Thyroid gland (tissue), 4 donors: ENCODE data around the gene DENND1A. TPM values are rescaled to one million over a fixed set of nuclear protein-coding genes. Genes with fewer than 3 reads are reported as not detected.

Experiments
- DNase-seq, 2 donors: peaks; one replicate each; pipeline ENCODE4 v3.0.0-alpha.2; 2019
- H3K27ac ChIP-seq, 3 donors: fragments of 200-600 bp; sonication (generic); 1 replicate in 2 of 3; 2 replicates in 1 of 3; pipeline ENCODE4 v1.5.1; 2016 to 2019; ENCODE audit warnings: mild to moderate bottlenecking in 1 of 3, moderate library complexity in 1 of 3
- H3K27me3 ChIP-seq: fragments of 200-600 bp; sonication (generic); one replicate; pipeline ENCODE4 v1.5.1; 2019
- H3K36me3 ChIP-seq, 2 donors: fragments of 200-600 bp; sonication (generic); one replicate each; pipeline ENCODE4 v1.5.1; 2016 to 2019
- H3K4me1 ChIP-seq, 2 donors: fragments of 200-600 bp; sonication (generic); one replicate each; pipeline ENCODE4 v1.5.1; 2017 to 2019
- H3K4me3 ChIP-seq, 3 donors: fragments of 200-600 bp; sonication (generic); replicated peaks in 1 of 3; 1 replicate in 2 of 3; 2 replicates in 1 of 3; pipeline ENCODE4 v1.5.1; 2016; ENCODE audit warnings: mild to moderate bottlenecking in 1 of 3
- H3K9me3 ChIP-seq: fragments of 200-600 bp; sonication (generic); one replicate; pipeline ENCODE4 v1.5.1; 2017
- CTCF ChIP-seq, 6 experiments: fragments of 200-600 bp in 3 of 6; fragments of 450-650 bp in 3 of 6; sonication (generic) in 3 of 6; IDR thresholded peaks; one replicate each; pipeline ENCODE4 v1.5.1; 2016 to 2019; ENCODE audit warnings: antibody characterized with exemption in 6 of 6, mild to moderate bottlenecking in 2 of 6, inconsistent platforms in 1 of 6, moderate library complexity in 1 of 6
- POLR2A ChIP-seq, 2 donors: fragments of 450-650 bp; IDR thresholded peaks; one replicate each; pipeline ENCODE4 v1.6.1; 2017; ENCODE audit warnings: antibody characterized with exemption in 2 of 2, mild to moderate bottlenecking in 2 of 2, moderate library complexity in 1 of 2
- WGBS, 2 donors: methylation state at CpG; one replicate each; pipeline ENCODE4 v1.1.5; 2017; 5-methylcytosine and 5-hydroxymethylcytosine counted together
- intact Hi-C: fragments of 100-400 bp; cut with DNase I; formaldehyde crosslinking; loops from one replicate; pipeline ENCODE4 v1.15.1; 2023
- total RNA-seq, 4 donors: library from RNA; depleted of rRNA; stranded (reverse); fragments of >200 nt; gene quantifications; one replicate each; pipeline ENCODE4 v1.2.3, GENCODE V29; 2016

The DENND1A gene
- total RNA-seq, 4 donors from 2014 or later, result 18.8 to 34.4 (median 28.2) TPM

GRCh38 chr9:123651871-123652270, 278.1 kb downstream of the DENND1A start:
- no peak overlapping the region for H3K4me3 ChIP-seq
- intact Hi-C loops, result no loop called here
- no peaks in the 10 kb centered on the region for H3K36me3 ChIP-seq
- H3K4me1 ChIP-seq, result peaks cover 9 to 11% of the 10 kb centered on the region in 2 donors
- no peak for TF ChIP-seq POLR2A (IDR thresholded peaks at IDR 0.05)
- TF ChIP-seq CTCF (IDR thresholded peaks at IDR 0.05), result no peak
- 95 to 98% methylated on average over 5 of the region's 5 CpGs for WGBS, 2 donors
- no peaks in the 10 kb centered on the region for H3K9me3 ChIP-seq
- no peak overlapping the region for H3K27ac ChIP-seq
- DNase-seq, result no peak
- no peaks in the 10 kb centered on the region for H3K27me3 ChIP-seq

- Histone ChIP-seq H3K36me3 (no peaks in the 10 kb centered on the region), H3K9me3 (no peaks in the 10 kb centered on the region), H3K4me3 (no peak overlapping the region), H3K27ac (no peak overlapping the region), H3K4me1 (peaks cover 3 to 5% of the 10 kb centered on the region in 2 donors), H3K27me3 (no peaks in the 10 kb centered on the region)
- DNase-seq, result no peak
- TF ChIP-seq POLR2A (IDR thresholded peaks at IDR 0.05), result no peak
- no peak for TF ChIP-seq CTCF (IDR thresholded peaks at IDR 0.05)
- intact Hi-C loops, result no loop called here
- 97% methylated on average over 8 of the region's 8 CpGs for WGBS, 2 donors
These were observed 278.7 kb downstream of the DENND1A start for GRCh38 chr9:123651273-123651672.

GRCh38 chr9:123649909-123650308, 280.0 kb downstream of the DENND1A start:
- intact Hi-C loops, result no loop called here
- H3K9me3 ChIP-seq, result no peaks in the 10 kb centered on the region
- no peak overlapping the region for H3K27ac ChIP-seq
- DNase-seq, result no peak
- 93 to 98% methylated on average over 3 of the region's 3 CpGs for WGBS, 2 donors
- no peaks in the 10 kb centered on the region for H3K36me3 ChIP-seq
- TF ChIP-seq CTCF (IDR thresholded peaks at IDR 0.05) (no peak), POLR2A (IDR thresholded peaks at IDR 0.05) (no peak)
- H3K4me3 ChIP-seq, result no peak overlapping the region
- H3K4me1 ChIP-seq, result peaks cover 0 to 5% of the 10 kb centered on the region in 2 donors
- H3K27me3 ChIP-seq, result no peaks in the 10 kb centered on the region

GRCh38 chr9:123647145-123647544, 282.8 kb downstream of the DENND1A start:
- intact Hi-C loops, result no loop called here
- TF ChIP-seq POLR2A (IDR thresholded peaks at IDR 0.05) (no peak), CTCF (IDR thresholded peaks at IDR 0.05) (no peak)
- DNase-seq, result no peak
- WGBS, 2 donors, result 81 to 87% methylated on average over 2 of the region's 2 CpGs
- Histone ChIP-seq H3K27ac (no peak overlapping the region), H3K36me3 (no peaks in the 10 kb centered on the region), H3K4me3 (no peak overlapping the region), H3K4me1 (peaks cover 13 to 19% of the 10 kb centered on the region in 2 donors), H3K9me3 (no peaks in the 10 kb centered on the region), H3K27me3 (no peaks in the 10 kb centered on the region)

- intact Hi-C loops, result no loop called here
- WGBS, 2 donors, result 89 to 98% methylated on average over 9 of the region's 9 CpGs
- no peaks in the 10 kb centered on the region for H3K9me3 ChIP-seq
These were observed 284.2 kb downstream of the DENND1A start for GRCh38 chr9:123645762-123646161.

More at GRCh38 chr9:123645762-123646161, 284.2 kb downstream of the DENND1A start:
- peaks cover 21 to 28% of the 10 kb centered on the region in 2 donors for H3K4me1 ChIP-seq
- no peak for DNase-seq
- no peak overlapping the region for H3K4me3 ChIP-seq
- H3K36me3 ChIP-seq, result no peaks in the 10 kb centered on the region
- H3K27me3 ChIP-seq, result no peaks in the 10 kb centered on the region
- H3K27ac ChIP-seq, result no peak overlapping the region
- TF ChIP-seq POLR2A (IDR thresholded peaks at IDR 0.05), result no peak
- TF ChIP-seq CTCF (IDR thresholded peaks at IDR 0.05), result no peak
